MM.1S (cell line): ENCODE measurements around the gene SRC.

Source experiments
- DNase-seq: peaks from one replicate; pipeline ENCODE4 v3.0.0-alpha.2; 2015
- H2AFZ ChIP-seq: fragments of 300-600 bp; sonication (generic); 2 replicates; pipeline ENCODE4 v1.6.0; 2016; ENCODE audit warnings: antibody characterized with exemption, low read length
- H3F3A ChIP-seq: fragments of 300-600 bp; sonication (generic); 2 replicates; pipeline ENCODE4 v1.6.1; 2016; ENCODE audit warnings: mild to moderate bottlenecking, antibody characterized with exemption, low read length, moderate library complexity, mixed read lengths; ENCODE audit not compliant: insufficient read depth
- H3K27ac ChIP-seq: fragments of 300-600 bp; sonication (generic); 2 replicates; pipeline ENCODE4 v1.5.1; 2016; ENCODE audit warnings: mild to moderate bottlenecking, low read length
- H3K27me3 ChIP-seq: fragments of 300-600 bp; sonication (generic); replicated peaks from 2 replicates; pipeline ENCODE4 v1.6.0; 2016; ENCODE audit warnings: low read length; ENCODE audit not compliant: insufficient read depth
- H3K36me3 ChIP-seq: fragments of 300-600 bp; sonication (generic); replicated peaks from 2 replicates; pipeline ENCODE4 v1.6.1; 2016; ENCODE audit warnings: mild to moderate bottlenecking, low read length, mixed read lengths; ENCODE audit not compliant: insufficient read depth
- H3K4me1 ChIP-seq: fragments of 300-600 bp; sonication (generic); 2 replicates; pipeline ENCODE4 v1.6.1; 2016; ENCODE audit warnings: low read length, mixed read lengths
- H3K4me2 ChIP-seq: fragments of 300-600 bp; sonication (generic); 2 replicates; pipeline ENCODE4 v1.6.0; 2016; ENCODE audit warnings: low read depth, low read length
- H3K4me3 ChIP-seq: fragments of 300-600 bp; sonication (generic); 2 replicates; pipeline ENCODE4 v1.5.1; 2016; ENCODE audit warnings: low read length, mixed read lengths
- H3K79me2 ChIP-seq: fragments of 300-600 bp; sonication (generic); 2 replicates; pipeline ENCODE4 v1.6.1; 2016; ENCODE audit warnings: mixed run types, low read length, mixed read lengths
- H3K9ac ChIP-seq: fragments of 300-600 bp; sonication (generic); 2 replicates; pipeline ENCODE4 v1.6.1; 2016; ENCODE audit warnings: low read length, mixed read lengths
- H3K9me2 ChIP-seq: fragments of 300-600 bp; sonication (generic); replicated peaks from 2 replicates; pipeline ENCODE4 v1.6.1; 2016; ENCODE audit warnings: mild to moderate bottlenecking, low read length, mixed read lengths; ENCODE audit not compliant: insufficient read depth
- H3K9me3 ChIP-seq: fragments of 300-600 bp; sonication (generic); replicated peaks from 2 replicates; pipeline ENCODE4 v1.6.1; 2016; ENCODE audit warnings: mild to moderate bottlenecking, low read length, mixed read lengths; ENCODE audit not compliant: insufficient read depth
- H4K20me1 ChIP-seq: fragments of 300-600 bp; sonication (generic); 2 replicates; pipeline ENCODE4 v1.6.1; 2016; ENCODE audit warnings: mild to moderate bottlenecking, low read length, moderate library complexity, mixed read lengths; ENCODE audit not compliant: insufficient read depth
- CTCF ChIP-seq: fragments of 300-600 bp; sonication (generic); IDR thresholded peaks from 2 replicates; pipeline ENCODE4 v1.5.1; 2016; ENCODE audit warnings: antibody characterized with exemption, low read length, mixed read lengths
- EZH2 ChIP-seq: fragments of 300-600 bp; sonication (generic); optimal IDR thresholded peaks from 2 replicates; pipeline ENCODE3; 2017; ENCODE audit warnings: low read depth, mild to moderate bottlenecking, antibody characterized with exemption, low read length, mixed read lengths
- EZH2phosphoT487 ChIP-seq: fragments of 300-600 bp; sonication (generic); IDR thresholded peaks from 2 replicates; pipeline ENCODE4 v1.6.1; 2018; ENCODE audit warnings: antibody characterized with exemption, low read length

Gene SRC

GRCh38 chr20:37447688-37448087 is 101.7 kb downstream of the SRC start:
- no peak overlapping the region for H3K9ac ChIP-seq
- no peak overlapping the region for H3K27ac ChIP-seq
- H4K20me1 ChIP-seq, result no peaks in the 10 kb centered on the region
- H3K4me1 ChIP-seq, result no peaks in the 10 kb centered on the region
- no peak overlapping the region for H3K4me2 ChIP-seq
- no peak for DNase-seq
- no peaks in the 10 kb centered on the region for H3F3A ChIP-seq
- no peak overlapping the region for H2AFZ ChIP-seq
- TF ChIP-seq EZH2 (no peak), CTCF (no peak), EZH2phosphoT487 (no peak)
- H3K79me2 ChIP-seq, result no peaks in the 10 kb centered on the region
- H3K9me3 ChIP-seq, result no peaks in the 10 kb centered on the region
- no peaks in the 10 kb centered on the region for H3K36me3 ChIP-seq
- no peaks in the 10 kb centered on the region for H3K9me2 ChIP-seq
- peaks cover 11% of the 10 kb centered on the region; the same call in 1 of the 2 replicates for H3K27me3 ChIP-seq
- H3K4me3 ChIP-seq, result no peak overlapping the region

GRCh38 chr20:37449276-37449675 is 103.3 kb downstream of the SRC start:
- Histone ChIP-seq H4K20me1 (no peaks in the 10 kb centered on the region), H3K9me3 (no peaks in the 10 kb centered on the region), H3K9ac (no peak overlapping the region), H3K79me2 (no peaks in the 10 kb centered on the region), H3K36me3 (no peaks in the 10 kb centered on the region), H3K4me3 (no peak overlapping the region), H3K4me1 (no peaks in the 10 kb centered on the region), H3K27ac (no peak overlapping the region), H3K9me2 (no peaks in the 10 kb centered on the region), H3K4me2 (no peak overlapping the region), H3F3A (no peaks in the 10 kb centered on the region), H2AFZ (no peak overlapping the region), H3K27me3 (peaks cover 4% of the 10 kb centered on the region; the same call in 1 of the 2 replicates)
- TF ChIP-seq EZH2 (no peak), CTCF (no peak), EZH2phosphoT487 (no peak)
- DNase-seq, result no peak

- Histone ChIP-seq H3K4me3 (no peak overlapping the region), H3K27me3 (peaks cover 4% of the 10 kb centered on the region; the same call in 1 of the 2 replicates), H3K79me2 (no peaks in the 10 kb centered on the region), H4K20me1 (no peaks in the 10 kb centered on the region), H3K27ac (no peak overlapping the region), H3K4me2 (no peak overlapping the region), H3K9me2 (no peaks in the 10 kb centered on the region), H3F3A (no peaks in the 10 kb centered on the region), H3K9ac (no peak overlapping the region), H3K9me3 (no peaks in the 10 kb centered on the region), H3K36me3 (no peaks in the 10 kb centered on the region), H2AFZ (no peak overlapping the region), H3K4me1 (no peaks in the 10 kb centered on the region)
- no peak for DNase-seq
- TF ChIP-seq CTCF (no peak), EZH2 (no peak), EZH2phosphoT487 (no peak)
These were observed 104.4 kb downstream of the SRC start for GRCh38 chr20:37450344-37450743.
